GM12874 (cell line): Measurements from ENCODE around the gene NCOR2.

Experiments used
- TF ChIP-seq, protein P1 (sequence below): IDR thresholded peaks from 2 replicates; pipeline ENCODE4 v1.5.1; 2011; ENCODE audit warnings: low read depth, mild to moderate bottlenecking, control low read depth, low read length, moderate library complexity; ENCODE audit not compliant: insufficient read depth

The NCOR2 gene

DNA sequence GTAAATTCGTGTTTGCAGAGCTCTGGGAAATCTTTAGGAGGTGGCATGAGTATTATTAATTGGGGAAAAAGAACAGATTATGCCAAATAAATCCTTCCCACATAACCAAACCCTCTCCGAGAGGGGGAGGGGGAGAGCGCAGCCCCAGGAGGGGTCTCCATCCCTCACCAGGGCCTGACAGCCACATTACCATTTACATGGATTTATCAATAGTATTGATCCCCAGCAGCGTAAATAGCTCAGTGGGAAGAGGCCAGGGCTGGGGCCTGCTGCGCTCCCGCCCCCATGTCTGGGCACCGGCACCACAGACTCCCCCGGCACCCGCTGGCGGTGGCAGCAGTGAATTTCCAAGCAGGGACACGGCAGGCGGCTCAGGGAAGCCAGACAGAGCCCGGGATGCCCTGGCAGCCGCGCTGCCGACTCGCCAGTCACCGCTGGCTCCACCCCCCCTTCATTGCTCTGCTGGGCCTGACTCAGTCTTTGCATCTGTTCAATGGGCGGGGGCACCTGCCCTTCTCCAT, 2.4 kb downstream of the NCOR2 start:
- TF ChIP-seq, protein P1, sequence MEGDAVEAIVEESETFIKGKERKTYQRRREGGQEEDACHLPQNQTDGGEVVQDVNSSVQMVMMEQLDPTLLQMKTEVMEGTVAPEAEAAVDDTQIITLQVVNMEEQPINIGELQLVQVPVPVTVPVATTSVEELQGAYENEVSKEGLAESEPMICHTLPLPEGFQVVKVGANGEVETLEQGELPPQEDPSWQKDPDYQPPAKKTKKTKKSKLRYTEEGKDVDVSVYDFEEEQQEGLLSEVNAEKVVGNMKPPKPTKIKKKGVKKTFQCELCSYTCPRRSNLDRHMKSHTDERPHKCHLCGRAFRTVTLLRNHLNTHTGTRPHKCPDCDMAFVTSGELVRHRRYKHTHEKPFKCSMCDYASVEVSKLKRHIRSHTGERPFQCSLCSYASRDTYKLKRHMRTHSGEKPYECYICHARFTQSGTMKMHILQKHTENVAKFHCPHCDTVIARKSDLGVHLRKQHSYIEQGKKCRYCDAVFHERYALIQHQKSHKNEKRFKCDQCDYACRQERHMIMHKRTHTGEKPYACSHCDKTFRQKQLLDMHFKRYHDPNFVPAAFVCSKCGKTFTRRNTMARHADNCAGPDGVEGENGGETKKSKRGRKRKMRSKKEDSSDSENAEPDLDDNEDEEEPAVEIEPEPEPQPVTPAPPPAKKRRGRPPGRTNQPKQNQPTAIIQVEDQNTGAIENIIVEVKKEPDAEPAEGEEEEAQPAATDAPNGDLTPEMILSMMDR: no peak

GRCh38 chr12:124564232-124564958, 3.0 kb downstream of the NCOR2 start:
- TF ChIP-seq, protein P1: no peak

- TF ChIP-seq, protein P1: no peak
Observed at GRCh38 chr12:124563809-124564208, 3.6 kb downstream of the NCOR2 start.

GRCh38 chr12:124563401-124563800, 4.0 kb downstream of the NCOR2 start:
- TF ChIP-seq, protein P1: no peak

GRCh38 chr12:124562796-124563181, 4.6 kb downstream of the NCOR2 start:
- TF ChIP-seq, protein P1: no peak

DNA sequence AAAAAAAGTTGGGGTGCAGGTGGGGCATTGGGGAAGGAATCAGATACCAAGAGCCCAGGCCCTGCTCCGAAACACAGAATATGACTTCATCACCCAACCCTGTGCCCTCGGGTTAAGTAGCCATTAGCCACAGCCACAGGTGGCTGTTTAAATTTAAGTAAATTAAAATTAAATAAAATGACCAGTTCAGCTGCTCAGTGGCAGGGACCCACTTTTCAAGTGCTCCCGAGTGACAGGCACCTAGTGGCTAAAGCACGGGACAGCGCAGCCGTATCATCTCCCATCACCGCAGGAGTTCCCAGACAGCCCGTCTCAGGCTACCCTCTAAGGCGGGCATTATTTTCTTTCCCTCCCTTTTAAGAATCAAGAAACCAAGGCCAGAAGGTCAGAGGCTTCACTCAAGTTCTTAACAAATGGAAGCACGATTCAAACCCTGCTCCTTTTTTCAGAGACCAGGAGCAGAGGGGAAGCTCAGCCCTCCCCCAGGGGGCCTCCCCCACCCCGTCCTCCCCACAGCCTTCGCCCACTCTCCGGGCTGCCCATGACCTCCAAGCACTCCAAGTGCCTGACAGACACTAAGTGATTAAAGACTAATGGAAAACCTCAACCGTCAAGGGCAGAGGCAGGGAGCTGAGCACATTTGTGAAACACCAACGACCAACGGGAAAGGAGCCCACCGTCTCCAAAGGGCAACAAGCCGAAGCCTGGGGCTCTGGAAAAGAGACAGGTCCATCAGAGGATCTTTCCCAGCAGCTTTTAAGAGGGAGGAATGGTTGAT, 5.2 kb downstream of the NCOR2 start:
- TF ChIP-seq, protein P1: no peak

DNA sequence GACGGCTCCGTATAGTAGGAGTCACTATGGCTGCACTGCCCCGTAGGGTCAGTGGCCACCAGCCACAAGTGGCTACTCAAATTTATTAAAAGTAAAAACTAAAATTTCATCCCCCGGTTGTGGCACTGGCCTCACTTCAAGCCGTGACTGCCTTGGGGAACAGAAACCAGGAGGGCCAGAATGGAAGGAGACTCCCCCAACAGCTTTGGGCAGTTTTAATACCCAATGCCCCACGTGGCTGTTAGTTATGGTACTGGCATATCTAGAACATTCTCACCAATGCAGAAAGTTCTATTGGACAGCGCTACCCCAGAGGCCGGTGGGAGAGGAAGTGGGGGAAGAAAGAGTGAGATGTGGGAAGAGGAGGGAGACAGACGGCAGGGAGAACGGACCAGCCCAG, 6.2 kb downstream of the NCOR2 start:
- TF ChIP-seq, protein P1: no peak
